ENCODE data around the gene MPPED1.

The MPPED1 gene

GRCh38 chr22:43393132-43393843 lies 18.5 kb upstream of the MPPED1 start:
- no peak for FAIRE-seq

GRCh38 chr22:43393844-43394474 lies 17.9 kb upstream of the MPPED1 start:
- FAIRE-seq: no peak

GRCh38 chr22:43395086-43395695 lies 16.6 kb upstream of the MPPED1 start:
- FAIRE-seq: no peak

GRCh38 chr22:43396321-43396933 lies 15.4 kb upstream of the MPPED1 start:
- FAIRE-seq: no peak

- no peak for FAIRE-seq
These were observed 14.8 kb upstream of the MPPED1 start for GRCh38 chr22:43396934-43397457.

- FAIRE-seq: no peak
These were observed 14.0 kb upstream of the MPPED1 start for GRCh38 chr22:43397766-43398165.

- no peak for FAIRE-seq
These were observed 13.6 kb upstream of the MPPED1 start for GRCh38 chr22:43398246-43398645.

- no peak for FAIRE-seq
These were observed 12.9 kb upstream of the MPPED1 start for GRCh38 chr22:43398910-43399309.

GRCh38 chr22:43399338-43399979 lies 12.4 kb upstream of the MPPED1 start:
- no peak for FAIRE-seq

- FAIRE-seq: no peak
These were observed 11.8 kb upstream of the MPPED1 start for GRCh38 chr22:43399980-43400358.

GRCh38 chr22:43400449-43400848 lies 11.4 kb upstream of the MPPED1 start:
- no peak for FAIRE-seq

- FAIRE-seq: no peak
These were observed 10.6 kb upstream of the MPPED1 start for GRCh38 chr22:43401233-43401632.

GRCh38 chr22:43401661-43402060 lies 10.2 kb upstream of the MPPED1 start:
- no peak for FAIRE-seq

GRCh38 chr22:43402128-43402527 lies 9.7 kb upstream of the MPPED1 start:
- FAIRE-seq: no peak

- no peak for FAIRE-seq
These were observed 7.0 kb upstream of the MPPED1 start for GRCh38 chr22:43404673-43405385.

GRCh38 chr22:43406186-43406790 lies 5.5 kb upstream of the MPPED1 start:
- FAIRE-seq: no peak

GRCh38 chr22:43407591-43407990 lies 4.2 kb upstream of the MPPED1 start:
- no peak for FAIRE-seq

- FAIRE-seq: no peak
These were observed 3.8 kb upstream of the MPPED1 start for GRCh38 chr22:43408009-43408408.

- no peak for FAIRE-seq
These were observed 2.8 kb upstream of the MPPED1 start for GRCh38 chr22:43409046-43409445.

GRCh38 chr22:43409800-43410199 lies 2.0 kb upstream of the MPPED1 start:
- no peak for FAIRE-seq

- no peak for FAIRE-seq
These were observed 560 bp upstream of the MPPED1 start for GRCh38 chr22:43411040-43411868.
